ENCODE data around the gene CLDN6.

Gene CLDN6

DNA sequence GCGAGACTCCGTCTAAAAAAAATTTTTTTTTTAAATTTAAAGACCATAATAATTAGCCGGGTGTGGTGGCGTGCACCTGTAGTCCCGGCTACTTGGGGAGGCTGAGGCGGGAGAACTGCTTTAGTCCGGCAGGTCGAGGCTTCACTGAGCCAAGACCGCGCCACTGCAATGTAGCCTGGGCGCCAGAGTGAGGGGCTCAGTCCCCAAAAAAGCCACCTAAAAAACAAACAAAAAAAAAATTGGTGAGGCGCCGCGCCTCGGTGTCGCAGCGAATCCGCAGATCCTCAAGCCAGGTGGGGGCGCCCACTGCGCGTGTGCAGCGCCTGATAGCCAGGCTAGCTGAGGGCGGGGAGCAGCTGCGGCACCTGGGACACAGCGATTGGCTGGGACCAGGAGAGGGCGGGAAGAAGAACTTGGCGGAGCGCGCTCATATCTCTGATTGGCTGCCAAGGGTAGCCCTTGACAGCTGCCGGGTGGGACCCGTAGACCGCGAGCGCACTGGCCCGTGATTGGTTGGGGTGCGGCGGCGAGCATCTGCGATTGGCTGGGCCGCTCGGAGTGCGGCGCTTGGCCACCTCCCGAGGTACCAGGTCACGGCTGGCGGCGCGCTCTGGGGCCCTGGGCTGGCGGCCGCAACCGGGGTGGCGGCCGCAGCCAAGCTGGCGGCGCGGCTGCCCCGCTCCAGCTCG is 14.3 kb downstream of the CLDN6 start:
- Mint-ChIP-seq H3K27me3 (peaks cover 13% of the 10 kb centered on the region), H3K9me3 (no peaks in the 10 kb centered on the region), H3K4me3 (peak overlapping the region; percentile 44), H3K36me3 (ENCODE audit: low read depth) (no peaks in the 10 kb centered on the region), H3K27ac (peak overlapping the region; percentile 52), H3K4me1 (ENCODE audit: low read depth) (peaks cover 23% of the 10 kb centered on the region)
- peak; percentile 95 for DNase-seq

GRCh38 chr16:3001316-3001715 is 16.7 kb downstream of the CLDN6 start:
- Mint-ChIP-seq H3K4me1 (ENCODE audit: low read depth) (peaks cover 3% of the 10 kb centered on the region), H3K27ac (no peak overlapping the region), H3K36me3 (ENCODE audit: low read depth) (no peaks in the 10 kb centered on the region), H3K9me3 (no peaks in the 10 kb centered on the region), H3K4me3 (no peak overlapping the region), H3K27me3 (peaks cover 8% of the 10 kb centered on the region)
- no peak for DNase-seq

GRCh38 chr16:3000540-3000939 is 17.4 kb downstream of the CLDN6 start:
- Mint-ChIP-seq H3K4me3 (no peak overlapping the region), H3K27ac (no peak overlapping the region), H3K36me3 (ENCODE audit: low read depth) (no peaks in the 10 kb centered on the region), H3K9me3 (no peaks in the 10 kb centered on the region), H3K27me3 (peaks cover 8% of the 10 kb centered on the region), H3K4me1 (ENCODE audit: low read depth) (peaks cover 3% of the 10 kb centered on the region)
- DNase-seq = no peak

DNA sequence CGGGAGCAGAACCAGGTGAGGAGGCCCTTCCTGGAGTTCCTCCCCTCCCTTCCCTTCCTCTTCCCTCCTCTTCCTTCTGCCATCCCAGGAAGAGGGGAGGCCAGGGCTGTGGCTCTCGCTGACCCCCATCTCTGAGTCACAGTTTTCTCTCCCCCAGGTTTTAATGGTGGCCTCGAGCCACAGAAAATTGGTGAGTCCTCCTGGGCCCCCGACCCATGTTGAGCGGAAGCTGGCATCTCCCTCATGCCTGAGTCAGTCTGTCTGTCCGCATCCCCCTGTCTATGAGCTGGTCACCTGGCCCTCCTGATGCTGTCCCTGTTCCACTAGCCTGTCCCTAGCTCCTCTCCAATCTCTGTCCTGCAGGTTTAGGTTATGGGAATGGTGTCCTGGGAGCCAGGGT is 18.1 kb downstream of the CLDN6 start:
- Mint-ChIP-seq H3K27me3 (peaks cover 6% of the 10 kb centered on the region), H3K4me3 (no peak overlapping the region), H3K27ac (no peak overlapping the region), H3K4me1 (ENCODE audit: low read depth) (peaks cover 2% of the 10 kb centered on the region), H3K36me3 (ENCODE audit: low read depth) (no peaks in the 10 kb centered on the region), H3K9me3 (no peaks in the 10 kb centered on the region)
- no peak for DNase-seq

DNA sequence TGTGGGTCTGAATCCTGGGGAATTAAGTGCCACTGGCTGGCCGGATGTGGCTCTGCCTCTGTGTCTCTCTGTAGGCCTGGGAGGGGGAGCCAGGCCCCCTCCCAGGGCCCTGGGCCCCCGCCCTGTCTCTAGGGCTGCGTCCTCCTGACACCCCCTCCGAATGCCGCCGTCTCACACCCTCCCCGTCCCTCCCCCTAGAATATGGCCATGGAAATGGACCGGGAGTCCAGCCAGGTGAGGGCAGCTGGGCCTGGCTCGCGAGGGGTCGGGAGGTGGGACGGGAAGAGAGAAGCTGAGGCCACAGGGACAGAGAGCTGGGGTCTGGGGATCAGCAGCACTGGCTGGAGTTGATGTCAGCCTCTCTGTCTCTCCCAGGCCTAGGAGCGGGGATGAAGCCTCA is 21.7 kb downstream of the CLDN6 start:
- Mint-ChIP-seq H3K36me3 (ENCODE audit: low read depth) (no peaks in the 10 kb centered on the region), H3K4me1 (ENCODE audit: low read depth) (no peaks in the 10 kb centered on the region), H3K27me3 (peaks cover 3% of the 10 kb centered on the region), H3K4me3 (no peak overlapping the region), H3K9me3 (no peaks in the 10 kb centered on the region), H3K27ac (no peak overlapping the region)
- no peak for DNase-seq

- no peaks in the 10 kb centered on the region for H3K27me3 Mint-ChIP-seq
Measured at GRCh38 chr16:2992383-2993081, 25.5 kb downstream of the CLDN6 start.

DNA sequence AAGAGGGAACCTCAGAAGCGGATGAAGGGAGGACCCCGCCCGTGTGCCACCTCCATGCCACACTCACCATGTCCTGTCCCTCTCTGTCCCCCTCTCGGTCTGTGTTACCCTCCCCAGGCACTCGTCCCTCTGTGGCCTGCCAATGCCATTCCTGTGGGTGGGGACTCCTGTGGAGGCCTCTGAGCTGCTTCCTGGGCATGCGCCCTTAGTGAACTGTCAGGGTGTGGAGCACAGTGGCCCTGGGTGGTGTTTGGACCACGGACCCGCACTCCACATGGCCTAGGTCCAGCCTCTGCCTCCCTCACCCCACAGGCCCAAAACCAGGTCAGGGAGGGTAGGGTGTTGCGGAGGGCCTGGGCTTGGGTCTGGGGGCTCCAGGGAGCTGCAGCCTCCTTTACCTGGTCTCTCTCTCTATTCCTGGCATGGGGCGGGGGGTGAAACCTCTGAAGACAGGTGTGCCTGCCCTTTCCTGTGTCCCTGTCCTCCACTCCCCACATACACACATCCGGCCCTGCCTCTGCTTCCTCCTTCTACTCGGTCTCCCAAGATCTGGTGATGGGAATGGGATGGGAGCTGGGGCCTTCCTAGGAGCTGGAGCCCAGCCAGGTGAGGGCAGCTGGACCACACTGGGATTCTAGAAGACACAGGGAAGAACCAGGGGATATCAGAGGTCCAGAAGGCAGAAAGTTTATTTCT is 26.3 kb downstream of the CLDN6 start:
- Mint-ChIP-seq H3K36me3 (ENCODE audit: low read depth) (no peaks in the 10 kb centered on the region), H3K9me3 (no peaks in the 10 kb centered on the region), H3K4me3 (no peak overlapping the region), H3K27me3 (no peaks in the 10 kb centered on the region), H3K27ac (no peak overlapping the region), H3K4me1 (ENCODE audit: low read depth) (no peaks in the 10 kb centered on the region)
- DNase-seq = no peak

More at GRCh38 chr16:2992383-2993081, 25.5 kb downstream of the CLDN6 start:
- Mint-ChIP-seq H3K9me3 (no peaks in the 10 kb centered on the region), H3K27ac (no peak overlapping the region), H3K4me1 (ENCODE audit: low read depth) (no peaks in the 10 kb centered on the region), H3K36me3 (ENCODE audit: low read depth) (no peaks in the 10 kb centered on the region), H3K4me3 (no peak overlapping the region)
- no peak for DNase-seq

DNA sequence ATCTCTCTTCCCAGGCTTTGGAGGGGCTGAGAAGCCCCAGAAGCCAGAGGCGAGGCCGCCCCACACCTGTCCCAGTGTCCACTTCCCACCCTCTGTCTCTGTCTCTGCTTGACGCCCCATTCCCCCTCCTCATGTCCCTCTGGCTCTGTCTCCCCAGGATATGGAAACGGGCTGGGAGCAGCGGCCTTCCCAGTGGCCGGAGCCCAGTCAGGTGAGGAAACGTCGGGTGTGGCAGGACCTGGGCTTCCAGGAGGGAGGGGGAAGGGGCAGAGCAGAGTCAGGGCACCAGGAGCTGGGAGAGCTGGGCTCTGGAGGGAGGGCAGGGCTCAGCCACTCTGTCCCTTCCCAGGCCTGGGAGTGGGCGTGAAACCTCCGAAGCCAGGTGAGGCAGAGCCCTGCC is 27.1 kb downstream of the CLDN6 start:
- Mint-ChIP-seq H3K4me1 (ENCODE audit: low read depth) (no peaks in the 10 kb centered on the region), H3K9me3 (no peaks in the 10 kb centered on the region), H3K36me3 (ENCODE audit: low read depth) (no peaks in the 10 kb centered on the region)

GRCh38 chr16:2988590-2989099 is 29.3 kb downstream of the CLDN6 start:
- no peaks in the 10 kb centered on the region for H3K36me3 Mint-ChIP-seq (ENCODE audit: low read depth)
- H3K4me1 Mint-ChIP-seq (ENCODE audit: low read depth) = peaks cover 5% of the 10 kb centered on the region
- peaks cover 5% of the 10 kb centered on the region for H3K27me3 Mint-ChIP-seq
- no peak overlapping the region for H3K27ac Mint-ChIP-seq
- H3K4me3 Mint-ChIP-seq = no peak overlapping the region
- DNase-seq = no peak
- H3K9me3 Mint-ChIP-seq = no peaks in the 10 kb centered on the region

More for the DNA sequence above, 27.1 kb downstream of the CLDN6 start:
- H3K27ac Mint-ChIP-seq = no peak overlapping the region
- peaks cover 2% of the 10 kb centered on the region for H3K27me3 Mint-ChIP-seq
- DNase-seq = no peak
- no peak overlapping the region for H3K4me3 Mint-ChIP-seq

DNA sequence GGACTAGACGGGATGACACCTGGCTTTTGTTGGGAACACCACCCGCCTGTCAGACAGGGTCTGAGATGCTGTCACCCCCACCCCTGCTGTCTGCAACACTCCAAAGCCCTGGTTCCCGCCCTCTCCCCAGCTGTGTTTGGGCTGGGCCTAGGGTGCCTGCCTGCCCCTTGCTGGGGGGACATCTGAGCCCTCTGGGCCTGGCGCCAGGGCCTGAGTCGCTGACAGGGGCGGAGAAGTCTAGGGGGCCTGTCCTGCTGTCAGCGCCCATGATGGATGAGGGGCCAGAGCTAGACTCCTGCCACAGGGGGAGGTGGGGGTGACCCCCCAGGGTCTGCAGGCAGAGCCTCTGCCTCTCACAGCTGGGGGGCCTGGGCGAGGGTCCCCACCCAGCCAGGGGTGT is 30.1 kb downstream of the CLDN6 start:
- H3K27ac Mint-ChIP-seq = no peak overlapping the region
- H3K4me1 Mint-ChIP-seq (ENCODE audit: low read depth) = peaks cover 11% of the 10 kb centered on the region
- H3K36me3 Mint-ChIP-seq (ENCODE audit: low read depth) = no peaks in the 10 kb centered on the region
- no peak overlapping the region for H3K4me3 Mint-ChIP-seq
- H3K9me3 Mint-ChIP-seq = no peaks in the 10 kb centered on the region
- no peak for DNase-seq
- peaks cover 5% of the 10 kb centered on the region for H3K27me3 Mint-ChIP-seq

DNA sequence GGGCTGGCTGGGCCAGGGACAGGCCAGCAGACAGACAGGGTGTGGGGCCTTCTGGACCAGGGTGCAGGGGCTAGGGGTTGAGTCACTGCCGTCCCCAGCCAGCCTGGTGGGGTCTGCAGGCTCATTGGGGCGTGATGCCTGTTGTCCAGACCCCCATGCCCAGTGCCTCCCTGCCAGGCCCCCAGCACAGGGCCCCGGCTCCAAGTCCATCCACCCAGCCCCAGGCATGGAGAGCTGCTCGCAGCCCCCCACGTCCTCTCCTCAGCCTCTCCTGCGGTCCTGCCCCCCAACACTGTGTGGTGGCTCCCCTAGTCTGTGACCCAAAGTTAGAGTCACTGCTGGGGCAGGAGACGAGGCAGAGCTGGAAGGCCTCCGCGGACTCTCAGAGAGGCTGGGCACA is 30.7 kb downstream of the CLDN6 start:
- Mint-ChIP-seq H3K4me3 (no peak overlapping the region), H3K9me3 (no peaks in the 10 kb centered on the region), H3K4me1 (ENCODE audit: low read depth) (peaks cover 11% of the 10 kb centered on the region), H3K27me3 (peaks cover 5% of the 10 kb centered on the region), H3K27ac (no peak overlapping the region), H3K36me3 (ENCODE audit: low read depth) (no peaks in the 10 kb centered on the region)
- DNase-seq = no peak

GRCh38 chr16:2986623-2987188 is 31.3 kb downstream of the CLDN6 start:
- H3K9me3 Mint-ChIP-seq = no peaks in the 10 kb centered on the region

DNA sequence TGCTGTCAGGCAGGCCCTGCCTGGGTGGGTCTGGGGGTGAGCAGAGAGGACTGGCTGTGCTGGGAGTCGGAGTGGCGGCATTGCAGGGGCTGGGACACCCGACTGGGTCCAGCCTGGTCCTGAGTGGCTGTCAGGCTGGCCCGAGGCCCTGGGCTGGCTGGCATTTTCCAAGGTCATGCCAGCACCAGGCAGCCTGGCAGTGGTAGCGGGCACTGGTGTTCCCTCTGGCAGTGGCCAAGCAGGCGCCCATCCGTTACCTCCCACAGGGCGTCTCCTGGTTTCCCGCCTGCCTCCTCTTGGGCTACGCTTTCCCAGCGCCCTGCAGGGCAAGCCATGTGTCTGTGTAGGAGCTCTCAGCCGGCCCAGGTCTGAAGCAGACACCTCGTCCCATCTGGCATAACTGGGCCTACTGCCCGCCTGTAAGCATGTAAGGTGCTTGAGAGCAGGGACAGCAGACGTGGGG is 32.1 kb downstream of the CLDN6 start:
- H3K27me3 Mint-ChIP-seq = peaks cover 5% of the 10 kb centered on the region
- peaks cover 20% of the 10 kb centered on the region for H3K4me1 Mint-ChIP-seq (ENCODE audit: low read depth)
- H3K4me3 Mint-ChIP-seq = no peak overlapping the region
- no peaks in the 10 kb centered on the region for H3K9me3 Mint-ChIP-seq
- DNase-seq = no peak
- H3K27ac Mint-ChIP-seq = no peak overlapping the region
- no peaks in the 10 kb centered on the region for H3K36me3 Mint-ChIP-seq (ENCODE audit: low read depth)

More at GRCh38 chr16:2986623-2987188, 31.3 kb downstream of the CLDN6 start:
- no peak for DNase-seq
- Mint-ChIP-seq H3K36me3 (ENCODE audit: low read depth) (no peaks in the 10 kb centered on the region), H3K4me3 (no peak overlapping the region), H3K4me1 (ENCODE audit: low read depth) (peaks cover 14% of the 10 kb centered on the region), H3K27me3 (peaks cover 5% of the 10 kb centered on the region), H3K27ac (no peak overlapping the region)

GRCh38 chr16:2985462-2985861 is 32.5 kb downstream of the CLDN6 start:
- Mint-ChIP-seq H3K4me1 (ENCODE audit: low read depth) (peaks cover 25% of the 10 kb centered on the region), H3K27ac (no peak overlapping the region), H3K4me3 (no peak overlapping the region), H3K9me3 (no peaks in the 10 kb centered on the region), H3K27me3 (peaks cover 5% of the 10 kb centered on the region), H3K36me3 (ENCODE audit: low read depth) (peaks cover 3% of the 10 kb centered on the region)
- no peak for DNase-seq

Measured in activated T-cell treated with anti-CD3 and anti-CD28 coated beads, Interleukin-2, amount 50 U/mL, for 24 hours (primary cell).